ENCODE data around the gene EFNA4. TPM values are rescaled to one million over a fixed set of nuclear protein-coding genes. Genes with fewer than 3 reads are reported as not detected.
A peak's percentile ranks its signal among the peaks of the same experiment; 100 is the strongest.

The EFNA4 gene
- total RNA-seq, 1 experiment from 2014 or later, result 22.7 TPM

DNA sequence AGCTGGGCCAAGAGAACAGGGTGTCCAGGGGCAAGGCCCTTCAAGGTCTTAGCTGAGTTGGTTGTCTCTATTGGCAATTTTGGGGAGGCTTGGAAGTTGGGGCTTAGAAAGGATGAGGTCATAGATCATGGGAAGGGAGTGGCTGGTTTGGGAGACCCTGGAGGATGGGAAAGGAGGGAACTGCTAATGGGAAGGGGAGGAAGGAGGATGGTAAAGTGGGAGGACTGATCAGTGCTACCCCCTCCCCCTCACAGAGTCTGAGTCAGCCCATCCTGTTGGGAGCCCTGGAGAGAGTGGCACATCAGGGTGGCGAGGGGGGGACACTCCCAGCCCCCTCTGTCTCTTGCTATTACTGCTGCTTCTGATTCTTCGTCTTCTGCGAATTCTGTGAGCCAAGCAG lies 5.1 kb downstream of the EFNA4 start (continued):
- TF ChIP-seq CREM (CRISPR knock-in tag; IDR thresholded peaks at IDR 0.05), result no peak
- TF ChIP-seq FOXK1 (CRISPR knock-in tag; IDR thresholded peaks at IDR 0.05), result no peak
- TF ChIP-seq ARID4B (CRISPR knock-in tag; IDR thresholded peaks at IDR 0.05; ENCODE audit: borderline replicate concordance), result no peak
- no peak for TF ChIP-seq NFYB (CRISPR knock-in tag; conservative IDR thresholded peaks at IDR 0.05; ENCODE audit: low read depth)
- TF ChIP-seq, protein P1, sequence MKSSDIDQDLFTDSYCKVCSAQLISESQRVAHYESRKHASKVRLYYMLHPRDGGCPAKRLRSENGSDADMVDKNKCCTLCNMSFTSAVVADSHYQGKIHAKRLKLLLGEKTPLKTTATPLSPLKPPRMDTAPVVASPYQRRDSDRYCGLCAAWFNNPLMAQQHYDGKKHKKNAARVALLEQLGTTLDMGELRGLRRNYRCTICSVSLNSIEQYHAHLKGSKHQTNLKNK (CRISPR knock-in tag; IDR thresholded peaks at IDR 0.05), result no peak
- no peak for TF ChIP-seq FOXP4 (CRISPR knock-in tag; IDR thresholded peaks at IDR 0.05)

- ChIA-PET POLR2A (interaction anchor here (0.6 to 2.1 kb wide), 5 partner anchors 11 to 454 kb away, joined by 3 to 10 read pairs (median 5); no protein-coding TSS in a partner anchor), CTCF (interaction anchor here (0.6 to 4.8 kb wide), 19 partner anchors 8 to 114 kb away, joined by 3 to 62 read pairs (median 9); partner anchors contain the start of genes ADAM15, KRTCAP2 and PBXIP1)
- DNase-seq (ENCODE audit: low spot score) (no peak), ATAC-seq (peak; percentile 10)
- Mint-ChIP-seq H3K27me3 (ENCODE audit: low read depth) (peaks cover 23% of the 10 kb centered on the region), H3K36me3 (peaks cover 24% of the 10 kb centered on the region), H3K4me3 (peak overlapping the region; percentile 75), H3K27ac (no peak overlapping the region), H3K4me1 (peaks cover 44% of the 10 kb centered on the region), H3K9me3 (no peaks in the 10 kb centered on the region)
- TF ChIP-seq ATF6 (CRISPR knock-in tag; IDR thresholded peaks at IDR 0.05) (no peak), ZNF263 (CRISPR knock-in tag; IDR thresholded peaks at IDR 0.05; ENCODE audit: low read depth) (no peak), JAZF1 (CRISPR knock-in tag; IDR thresholded peaks at IDR 0.05) (no peak), EMX1 (CRISPR knock-in tag; IDR thresholded peaks at IDR 0.05) (no peak), MAX (CRISPR knock-in tag; IDR thresholded peaks at IDR 0.05) (no peak), ZNF281 (CRISPR knock-in tag; IDR thresholded peaks at IDR 0.05) (no peak), ZNF138 (CRISPR knock-in tag; conservative IDR thresholded peaks at IDR 0.05) (no peak)
- TF ChIP-seq, protein P2, sequence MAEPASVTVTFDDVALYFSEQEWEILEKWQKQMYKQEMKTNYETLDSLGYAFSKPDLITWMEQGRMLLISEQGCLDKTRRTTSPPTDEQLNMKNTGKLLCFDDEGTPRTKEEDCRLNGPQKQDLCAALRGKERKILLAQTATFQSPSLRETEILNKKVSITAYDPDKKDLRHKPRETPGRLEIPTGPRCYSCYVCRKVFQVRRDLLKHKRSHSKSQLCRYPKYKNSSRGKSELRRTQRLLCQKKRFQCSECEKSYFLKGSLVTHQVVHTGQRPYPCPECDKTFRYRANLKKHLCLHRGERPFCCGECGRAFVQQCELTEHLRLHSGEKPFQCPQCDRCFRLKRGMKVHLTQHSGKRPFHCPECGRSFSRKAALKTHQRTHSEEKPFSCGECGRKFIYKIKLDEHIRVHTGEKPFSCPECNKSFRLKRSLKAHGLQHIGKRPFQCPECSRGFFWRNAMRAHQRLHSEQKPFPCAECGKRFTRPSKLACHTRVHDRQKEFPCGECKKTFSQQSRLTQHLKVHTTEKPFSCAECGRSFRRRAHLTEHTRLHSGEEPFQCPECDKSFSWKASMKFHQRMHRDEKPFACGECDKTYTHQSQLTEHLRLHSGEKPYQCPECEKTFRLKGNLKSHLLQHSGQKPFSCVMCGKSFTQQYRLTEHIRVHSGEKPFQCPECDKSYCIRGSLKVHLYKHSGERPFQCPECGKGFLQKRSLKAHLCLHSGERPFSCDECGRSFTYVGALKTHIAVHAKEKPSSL (CRISPR knock-in tag; conservative IDR thresholded peaks at IDR 0.05), result no peak
- TF ChIP-seq, protein P3, sequence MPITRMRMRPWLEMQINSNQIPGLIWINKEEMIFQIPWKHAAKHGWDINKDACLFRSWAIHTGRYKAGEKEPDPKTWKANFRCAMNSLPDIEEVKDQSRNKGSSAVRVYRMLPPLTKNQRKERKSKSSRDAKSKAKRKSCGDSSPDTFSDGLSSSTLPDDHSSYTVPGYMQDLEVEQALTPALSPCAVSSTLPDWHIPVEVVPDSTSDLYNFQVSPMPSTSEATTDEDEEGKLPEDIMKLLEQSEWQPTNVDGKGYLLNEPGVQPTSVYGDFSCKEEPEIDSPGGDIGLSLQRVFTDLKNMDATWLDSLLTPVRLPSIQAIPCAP (CRISPR knock-in tag; IDR thresholded peaks at IDR 0.05), result no peak
These were observed 6.1 kb downstream of the EFNA4 start for GRCh38 chr1:155069551-155070157.

Measured in WTC11 (cell line).